ENCODE results near the gene RPL37. TPM values are rescaled to one million over a fixed set of nuclear protein-coding genes. Genes with fewer than 3 reads are reported as not detected.
"Not testable (repeated sequence)": the region's sequence is repeated elsewhere in the genome, so short reads cannot be mapped to it uniquely, and the experiment has no call there.

Gene RPL37
- total RNA-seq, 2 donors from 2014 or later: 738 to 822 TPM

DNA sequence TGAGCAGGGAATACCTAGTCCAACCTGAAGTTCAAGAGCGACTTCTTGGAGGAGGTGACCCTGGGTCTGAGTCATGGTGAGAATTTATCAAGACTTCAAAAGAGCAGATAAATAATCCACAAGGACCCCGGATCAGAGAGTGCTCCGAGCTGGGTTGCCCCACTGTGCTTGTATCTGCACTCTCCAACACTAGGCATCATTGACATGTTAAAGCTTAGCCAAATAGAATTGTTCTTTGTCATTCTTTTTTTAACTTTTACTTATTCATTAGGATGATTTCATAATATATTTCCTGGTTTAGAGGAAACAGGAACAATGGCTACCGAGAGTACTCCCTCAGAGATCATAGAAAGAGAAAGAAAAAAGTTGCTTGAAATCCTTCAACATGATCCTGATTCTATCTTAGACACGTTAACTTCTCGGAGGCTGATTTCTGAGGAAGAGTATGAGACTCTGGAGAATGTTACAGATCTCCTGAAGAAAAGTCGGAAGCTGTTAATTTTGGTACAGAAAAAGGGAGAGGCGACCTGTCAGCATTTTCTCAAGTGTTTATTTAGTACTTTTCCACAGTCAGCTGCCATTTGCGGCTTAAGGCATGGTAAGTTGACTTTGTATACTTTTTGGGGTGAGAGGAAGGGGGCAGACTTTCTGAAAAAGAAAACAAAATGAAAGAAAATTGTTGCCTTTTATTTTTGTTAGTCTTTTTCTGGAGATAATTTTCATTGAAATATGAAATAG is 6.2 kb upstream of the RPL37 start, which contains the start of gene CARD6:
Gene CARD6, plus strand, starts transcription at position 300 of the 738 bp plus-strand sequence. Its CDS starts 16 bp downstream, at position 316.
- no peak for DNase-seq (ENCODE audit: low spot score)
- intact Hi-C loops (cut with DNase I): no loop called here

- DNase-seq (ENCODE audit: low spot score): no peak
- intact Hi-C loops (cut with DNase I): loop anchor here in 1 of 2 donors (10.0 kb wide), 1 partner anchor 83 kb away; the partner anchor contains the start of gene TTC33
Observed at GRCh38 chr5:40838086-40838485, 3.1 kb upstream of the RPL37 start.

GRCh38 chr5:40834391-40834848 is 602 bp downstream of the RPL37 start:
- DNase-seq (ENCODE audit: low spot score): no peak
- intact Hi-C loops (cut with DNase I): loop anchor here in 1 of 2 donors (10.0 kb wide), 1 partner anchor 80 kb away; the partner anchor contains the start of gene TTC33

- DNase-seq (ENCODE audit: low spot score): no peak
- intact Hi-C loops (cut with DNase I): loop anchor here in 1 of 2 donors (10.0 kb wide), 1 partner anchor 79 kb away; the partner anchor contains the start of gene TTC33
Observed at GRCh38 chr5:40833712-40834229, 1.3 kb downstream of the RPL37 start.

DNA sequence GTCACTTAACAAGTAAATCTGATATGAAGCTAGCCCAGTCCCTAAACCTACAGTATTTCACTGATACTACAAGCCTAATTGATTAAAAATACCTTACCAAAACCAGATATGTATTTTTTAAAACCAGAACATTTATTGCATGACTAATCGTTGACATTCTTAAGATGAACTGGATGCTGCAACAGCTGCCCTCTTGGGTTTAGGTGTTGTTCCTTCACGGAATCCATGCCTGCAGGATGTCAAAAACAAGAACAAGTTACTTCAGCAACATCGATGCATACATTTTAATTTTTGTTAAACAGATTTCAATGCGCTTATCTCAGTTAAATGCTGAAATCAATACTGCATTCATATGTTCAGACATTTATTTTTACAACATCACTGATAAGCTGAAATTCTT is 2.7 kb downstream of the RPL37 start:
- no peak for DNase-seq (ENCODE audit: low spot score)
- intact Hi-C loops (cut with DNase I): loop anchor here in 1 of 2 donors (10.0 kb wide), 1 partner anchor 78 kb away; the partner anchor contains the start of gene TTC33

DNA sequence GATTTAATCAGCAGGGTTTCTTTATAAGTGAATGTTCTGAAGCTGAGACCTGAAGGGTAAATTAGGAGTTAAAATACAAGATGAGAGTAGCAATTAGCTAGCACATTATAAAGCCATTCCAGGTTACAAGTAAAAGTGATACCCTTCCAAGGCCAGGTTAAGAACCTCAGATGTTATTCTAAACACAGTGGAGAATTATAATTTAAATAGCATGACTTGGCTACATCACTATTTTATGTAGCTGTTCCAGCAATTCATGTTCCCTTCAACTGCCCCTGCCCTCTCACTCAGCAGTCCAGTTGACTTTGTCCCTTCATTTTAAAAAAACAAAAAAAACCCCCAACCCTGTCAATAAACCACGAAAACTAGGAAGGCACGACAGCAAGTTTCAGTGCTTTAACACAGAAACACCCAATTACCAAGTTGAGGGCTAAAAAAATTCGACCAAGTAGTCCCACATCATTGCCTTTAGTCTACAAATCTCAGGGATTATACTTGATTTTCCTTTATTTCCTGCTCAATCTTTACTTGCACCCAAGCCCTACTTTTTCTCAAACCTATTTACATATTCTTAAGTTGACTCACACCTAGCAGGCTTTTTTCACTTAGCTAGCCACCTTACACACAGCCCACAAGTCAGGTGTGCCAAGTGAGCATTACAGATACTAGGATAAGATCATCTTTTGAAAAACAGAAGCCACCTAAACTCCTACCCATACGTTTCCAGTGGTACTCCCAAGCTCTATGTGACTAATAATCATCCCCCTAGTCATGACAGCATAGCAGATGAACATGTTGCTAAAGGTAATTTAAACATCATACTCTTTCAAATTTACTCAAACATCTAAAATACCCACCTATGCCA is 3.4 kb downstream of the RPL37 start:
- no peak for DNase-seq (ENCODE audit: low spot score)
- intact Hi-C loops (cut with DNase I): loop anchor here in 1 of 2 donors (10.0 kb wide), 1 partner anchor 77 kb away; the partner anchor contains the start of gene TTC33

- intact Hi-C loops (cut with DNase I): loop anchor here in 1 of 2 donors (10.0 kb wide), 1 partner anchor 75 kb away; the partner anchor contains the start of gene TTC33
- DNase-seq (ENCODE audit: low spot score): no peak
Observed at GRCh38 chr5:40829748-40830533, 5.1 kb downstream of the RPL37 start.

- intact Hi-C loops (cut with DNase I): no loop called here
- no peak for DNase-seq (ENCODE audit: low spot score)
Observed at GRCh38 chr5:40828690-40829661, 6.0 kb downstream of the RPL37 start.

GRCh38 chr5:40828021-40828631 is 6.9 kb downstream of the RPL37 start:
- intact Hi-C loops (cut with DNase I): no loop called here
- DNase-seq (ENCODE audit: low spot score): no peak

DNA sequence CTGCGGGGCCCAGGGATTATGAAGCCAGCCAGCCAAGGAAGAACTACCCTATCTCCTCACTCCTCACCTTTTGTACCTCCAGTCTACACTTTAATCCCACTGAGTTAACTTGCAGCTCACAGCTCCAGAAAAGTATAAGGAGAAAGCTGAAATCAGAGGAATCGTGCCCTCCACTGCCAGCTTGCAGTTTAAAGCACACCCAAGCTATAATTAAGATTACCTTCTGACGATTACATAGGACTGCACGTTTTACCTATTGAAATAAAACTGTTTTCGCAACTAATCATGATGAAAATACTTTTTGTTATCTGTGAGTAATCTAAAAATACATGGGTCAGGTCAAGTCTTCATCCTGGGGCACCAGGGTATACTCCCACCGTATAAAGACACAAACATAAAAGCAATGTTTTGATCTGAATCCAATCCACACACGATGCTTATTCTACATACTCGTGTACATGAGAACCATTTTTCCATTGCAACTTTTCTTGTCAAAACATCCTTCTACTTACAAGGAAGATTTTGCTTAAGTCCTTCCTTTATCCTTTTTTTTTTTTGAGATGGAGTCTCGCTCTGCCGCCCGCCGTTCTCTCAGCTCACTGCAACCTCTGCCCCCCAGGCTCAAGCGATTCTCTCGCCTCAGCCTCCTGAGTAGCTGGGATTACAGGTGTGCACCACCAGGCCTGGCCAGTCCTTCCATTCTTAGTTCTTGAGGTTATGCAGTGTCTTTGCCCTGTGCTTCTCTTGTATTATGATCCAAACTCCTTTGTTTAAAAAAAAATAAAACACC is 7.6 kb downstream of the RPL37 start:
- no peak for DNase-seq (ENCODE audit: low spot score)
- intact Hi-C loops (cut with DNase I): no loop called here

GRCh38 chr5:40826489-40827187 is 8.4 kb downstream of the RPL37 start:
- no peak for DNase-seq (ENCODE audit: low spot score)
- intact Hi-C loops (cut with DNase I): no loop called here

- intact Hi-C loops (cut with DNase I); DNase-seq (ENCODE audit: low spot score): not testable (repeated sequence)
Observed at GRCh38 chr5:40825461-40826043, 9.5 kb downstream of the RPL37 start.

- intact Hi-C loops (cut with DNase I): no loop called here
- no peak for DNase-seq (ENCODE audit: low spot score)
Observed at GRCh38 chr5:40823459-40823858, 11.6 kb downstream of the RPL37 start.

- intact Hi-C loops (cut with DNase I): no loop called here
Observed at GRCh38 chr5:40813698-40814281, 21.2 kb downstream of the RPL37 start.

GRCh38 chr5:40812125-40812524 is 22.9 kb downstream of the RPL37 start:
- intact Hi-C loops (cut with DNase I): no loop called here
- no peak for DNase-seq (ENCODE audit: low spot score)

More at GRCh38 chr5:40813698-40814281, 21.2 kb downstream of the RPL37 start:
- DNase-seq (ENCODE audit: low spot score): no peak
